ENCODE measurements around the gene STK10. TPM values are rescaled to one million over a fixed set of nuclear protein-coding genes. Genes with fewer than 3 reads are reported as not detected.

Gene STK10
- total RNA-seq, 1 experiment from 2014 or later, result 22.9 TPM

DNA sequence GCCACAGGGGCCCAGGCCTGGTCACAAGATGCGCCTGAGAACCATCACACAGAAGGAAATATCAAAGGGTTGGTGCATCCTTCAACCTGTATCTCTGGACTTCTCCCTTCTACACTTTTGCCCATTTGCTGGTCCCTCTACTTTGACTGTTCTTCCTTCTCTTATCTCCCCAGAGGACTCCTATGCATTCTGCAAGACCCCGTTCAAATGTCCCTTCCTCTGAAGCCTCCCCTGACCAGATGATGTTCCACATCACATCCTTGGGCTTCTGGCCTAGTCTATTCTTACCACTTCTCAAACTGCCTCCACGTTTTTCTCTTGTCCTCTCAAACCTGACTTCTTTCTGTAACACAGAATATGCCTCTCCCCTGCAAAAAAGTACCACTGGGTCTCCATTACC is 34.3 kb downstream of the STK10 start:
- H3K36me3 ChIP-seq (ENCODE audit: control insufficient read depth in 1 of 2, insufficient read depth in 2 of 2, low read length in 2 of 2), result no peaks in the 10 kb centered on the region
- TF ChIP-seq YY1 (IDR thresholded peaks at IDR 0.05; ENCODE audit: extremely low read depth, insufficient replicate concordance, low read depth, low read length), result no peak

DNA sequence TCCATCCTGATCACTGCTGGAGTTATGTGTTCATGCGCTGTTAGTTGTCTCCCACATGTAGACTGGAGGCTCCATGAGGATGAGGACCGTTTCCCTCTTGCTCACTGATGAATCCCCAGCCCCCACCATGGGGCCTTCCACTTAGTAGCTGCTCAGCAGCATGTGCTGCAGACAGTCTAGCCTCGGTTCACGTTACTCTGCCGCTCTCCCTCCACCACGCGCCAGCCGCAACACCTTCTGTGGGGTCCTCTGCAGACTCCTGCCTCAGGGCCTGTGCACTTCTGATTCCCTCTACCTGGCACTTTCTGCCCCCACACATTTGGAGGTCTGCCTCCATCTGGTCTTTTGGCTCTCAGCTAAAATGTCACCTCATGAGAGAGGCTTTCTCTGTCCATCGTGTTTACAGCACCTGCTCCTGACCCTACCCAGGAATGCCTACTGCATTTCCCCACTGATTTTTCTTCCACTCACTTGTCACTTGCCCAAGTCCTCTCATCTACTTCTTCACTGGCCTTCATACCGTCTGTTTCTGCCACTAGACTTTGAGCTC is 36.3 kb downstream of the STK10 start:
- RAD21 ChIA-PET (ENCODE audit: low non-redundant PET in 1 of 2, low total read pairs in 2 of 2, uncharacterized antibody in 2 of 2, unreplicated experiment in 2 of 2), result no interaction called here
- Histone ChIP-seq H3K9me2 (ENCODE audit: insufficient read depth) (no peaks in the 10 kb centered on the region), H3K4me2 (ENCODE audit: low read length) (no peak overlapping the region), H3K36me3 (ENCODE audit: control insufficient read depth in 1 of 2, insufficient read depth in 2 of 2, low read length in 2 of 2) (no peaks in the 10 kb centered on the region), H3K9ac (ENCODE audit: low read length) (no peak overlapping the region), H3K27ac (ENCODE audit: low read depth, low read length) (no peak overlapping the region), H2AFZ (ENCODE audit: low read depth, low read length, poor library complexity, severe bottlenecking) (no peak overlapping the region), H3K27me3 (ENCODE audit: insufficient read depth, low read length) (no peaks in the 10 kb centered on the region), H3K4me3 (replicated peaks in 1 of 2; ENCODE audit: low read depth in 1 of 2, low read length in 2 of 2) (no peak overlapping the region), H4K20me1 (ENCODE audit: insufficient read depth) (no peaks in the 10 kb centered on the region), H3K4me1 (ENCODE audit: control insufficient read depth in 1 of 2, insufficient read depth in 2 of 2, low read length in 2 of 2) (no peaks in the 10 kb centered on the region), H3K9me3 (ENCODE audit: control insufficient read depth in 1 of 2, insufficient read depth in 1 of 2, low read depth in 1 of 2, low read length in 2 of 2) (no peaks in the 10 kb centered on the region), H3K79me2 (ENCODE audit: insufficient read depth, low read length) (no peaks in the 10 kb centered on the region)
- CTCF ChIA-PET, result no interaction called here
- intact Hi-C loops (cut with micrococcal nuclease), result no loop called here
- BruUV-seq (replicated peaks), result no TSS peak
- POLR2A ChIA-PET, result no interaction called here
- ATAC-seq, result no peak
- DNase-seq (ENCODE audit: low read depth, low spot score), result no peak
- TF ChIP-seq REST (IDR thresholded peaks at IDR 0.05; ENCODE audit: low read depth) (no peak), EGR1 (IDR thresholded peaks at IDR 0.05; ENCODE audit: low read depth) (no peak), CEBPB (IDR thresholded peaks at IDR 0.05; ENCODE audit: low read depth) (no peak), ZFX (IDR thresholded peaks at IDR 0.05) (no peak), SIN3A (IDR thresholded peaks at IDR 0.05; ENCODE audit: low read depth) (no peak), ELF1 (IDR thresholded peaks at IDR 0.05; ENCODE audit: borderline replicate concordance, low read depth) (no peak), TCF7L2 (IDR thresholded peaks at IDR 0.05; ENCODE audit: borderline replicate concordance, extremely low read depth, insufficient read depth, insufficient read length) (no peak), SRF (IDR thresholded peaks at IDR 0.05; ENCODE audit: low read depth) (no peak), JUND (IDR thresholded peaks at IDR 0.05) (no peak), FOSL1 (IDR thresholded peaks at IDR 0.05; ENCODE audit: low read depth) (no peak), POLR2A (IDR thresholded peaks at IDR 0.05; ENCODE audit: borderline replicate concordance, extremely low read depth, insufficient read depth, insufficient read length) (no peak)
- TF ChIP-seq, protein P1, sequence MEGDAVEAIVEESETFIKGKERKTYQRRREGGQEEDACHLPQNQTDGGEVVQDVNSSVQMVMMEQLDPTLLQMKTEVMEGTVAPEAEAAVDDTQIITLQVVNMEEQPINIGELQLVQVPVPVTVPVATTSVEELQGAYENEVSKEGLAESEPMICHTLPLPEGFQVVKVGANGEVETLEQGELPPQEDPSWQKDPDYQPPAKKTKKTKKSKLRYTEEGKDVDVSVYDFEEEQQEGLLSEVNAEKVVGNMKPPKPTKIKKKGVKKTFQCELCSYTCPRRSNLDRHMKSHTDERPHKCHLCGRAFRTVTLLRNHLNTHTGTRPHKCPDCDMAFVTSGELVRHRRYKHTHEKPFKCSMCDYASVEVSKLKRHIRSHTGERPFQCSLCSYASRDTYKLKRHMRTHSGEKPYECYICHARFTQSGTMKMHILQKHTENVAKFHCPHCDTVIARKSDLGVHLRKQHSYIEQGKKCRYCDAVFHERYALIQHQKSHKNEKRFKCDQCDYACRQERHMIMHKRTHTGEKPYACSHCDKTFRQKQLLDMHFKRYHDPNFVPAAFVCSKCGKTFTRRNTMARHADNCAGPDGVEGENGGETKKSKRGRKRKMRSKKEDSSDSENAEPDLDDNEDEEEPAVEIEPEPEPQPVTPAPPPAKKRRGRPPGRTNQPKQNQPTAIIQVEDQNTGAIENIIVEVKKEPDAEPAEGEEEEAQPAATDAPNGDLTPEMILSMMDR (IDR thresholded peaks at IDR 0.05 in 2 of 3, conservative IDR thresholded peaks at IDR 0.05 in 1 of 3; ENCODE audit: borderline replicate concordance in 1 of 3, insufficient read depth in 1 of 3, low read depth in 2 of 3, low read length in 2 of 3), result no peak
- TF ChIP-seq, protein P2, sequence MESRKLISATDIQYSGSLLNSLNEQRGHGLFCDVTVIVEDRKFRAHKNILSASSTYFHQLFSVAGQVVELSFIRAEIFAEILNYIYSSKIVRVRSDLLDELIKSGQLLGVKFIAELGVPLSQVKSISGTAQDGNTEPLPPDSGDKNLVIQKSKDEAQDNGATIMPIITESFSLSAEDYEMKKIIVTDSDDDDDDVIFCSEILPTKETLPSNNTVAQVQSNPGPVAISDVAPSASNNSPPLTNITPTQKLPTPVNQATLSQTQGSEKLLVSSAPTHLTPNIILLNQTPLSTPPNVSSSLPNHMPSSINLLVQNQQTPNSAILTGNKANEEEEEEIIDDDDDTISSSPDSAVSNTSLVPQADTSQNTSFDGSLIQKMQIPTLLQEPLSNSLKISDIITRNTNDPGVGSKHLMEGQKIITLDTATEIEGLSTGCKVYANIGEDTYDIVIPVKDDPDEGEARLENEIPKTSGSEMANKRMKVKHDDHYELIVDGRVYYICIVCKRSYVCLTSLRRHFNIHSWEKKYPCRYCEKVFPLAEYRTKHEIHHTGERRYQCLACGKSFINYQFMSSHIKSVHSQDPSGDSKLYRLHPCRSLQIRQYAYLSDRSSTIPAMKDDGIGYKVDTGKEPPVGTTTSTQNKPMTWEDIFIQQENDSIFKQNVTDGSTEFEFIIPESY (IDR thresholded peaks at IDR 0.05; ENCODE audit: extremely low read depth, insufficient replicate concordance, low read length), result no peak

More for the DNA sequence above, 34.3 kb downstream of the STK10 start:
- Histone ChIP-seq H3K9me3 (ENCODE audit: control insufficient read depth in 1 of 2, insufficient read depth in 1 of 2, low read depth in 1 of 2, low read length in 2 of 2) (no peaks in the 10 kb centered on the region), H3K9me2 (ENCODE audit: insufficient read depth) (no peaks in the 10 kb centered on the region), H4K20me1 (ENCODE audit: insufficient read depth) (no peaks in the 10 kb centered on the region), H3K27ac (ENCODE audit: low read depth, low read length) (no peak overlapping the region), H3K4me3 (replicated peaks in 1 of 2; ENCODE audit: low read depth in 1 of 2, low read length in 2 of 2) (no peak overlapping the region), H3K9ac (ENCODE audit: low read length) (no peak overlapping the region), H3K4me2 (ENCODE audit: low read length) (no peak overlapping the region), H2AFZ (ENCODE audit: low read depth, low read length, poor library complexity, severe bottlenecking) (no peak overlapping the region), H3K27me3 (ENCODE audit: insufficient read depth, low read length) (no peaks in the 10 kb centered on the region), H3K79me2 (ENCODE audit: insufficient read depth, low read length) (no peaks in the 10 kb centered on the region), H3K4me1 (ENCODE audit: control insufficient read depth in 1 of 2, insufficient read depth in 2 of 2, low read length in 2 of 2) (no peaks in the 10 kb centered on the region)
- ChIA-PET RAD21 (ENCODE audit: low non-redundant PET in 1 of 2, low total read pairs in 2 of 2, uncharacterized antibody in 2 of 2, unreplicated experiment in 2 of 2) (no interaction called here), CTCF (no interaction called here), POLR2A (no interaction called here)
- no peak for ATAC-seq
- intact Hi-C loops (cut with micrococcal nuclease), result no loop called here
- no peak for DNase-seq (ENCODE audit: low read depth, low spot score)
- BruUV-seq (replicated peaks), result no TSS peak
